Epidermal melanocyte (primary cell): ENCODE data around the gene CTNNA3.

Experiments
- DNase-seq: peaks from one replicate; pipeline ENCODE4 v3.0.0; 2011; ENCODE audit warnings: low spot score; ENCODE audit not compliant: insufficient read length

Gene CTNNA3

GRCh38 chr10:66656499-66656898, 1039.5 kb downstream of the CTNNA3 start:
- no peak for DNase-seq

- DNase-seq = no peak
Observed at GRCh38 chr10:66654861-66655260, 1041.1 kb downstream of the CTNNA3 start.

- no peak for DNase-seq
Observed at GRCh38 chr10:66651308-66652082, 1044.5 kb downstream of the CTNNA3 start.

GRCh38 chr10:66649626-66650025, 1046.4 kb downstream of the CTNNA3 start:
- no peak for DNase-seq

GRCh38 chr10:66642217-66642616, 1053.8 kb downstream of the CTNNA3 start:
- no peak for DNase-seq

GRCh38 chr10:66639371-66639770, 1056.6 kb downstream of the CTNNA3 start:
- DNase-seq = no peak

- DNase-seq = no peak
Observed at GRCh38 chr10:66637273-66638036, 1058.5 kb downstream of the CTNNA3 start.

GRCh38 chr10:66629996-66630395, 1066.0 kb downstream of the CTNNA3 start:
- no peak for DNase-seq

GRCh38 chr10:66627156-66627555, 1068.8 kb downstream of the CTNNA3 start:
- DNase-seq = no peak

- DNase-seq = no peak
Observed at GRCh38 chr10:66625709-66626590, 1070.0 kb downstream of the CTNNA3 start.

- no peak for DNase-seq
Observed at GRCh38 chr10:66622050-66622449, 1073.9 kb downstream of the CTNNA3 start.

- no peak for DNase-seq
Observed at GRCh38 chr10:66604195-66604594, 1091.8 kb downstream of the CTNNA3 start.

- DNase-seq = no peak
Observed at GRCh38 chr10:66591865-66592264, 1104.1 kb downstream of the CTNNA3 start.

GRCh38 chr10:66587680-66588050, 1108.3 kb downstream of the CTNNA3 start:
- DNase-seq = no peak

GRCh38 chr10:66586897-66587679, 1108.9 kb downstream of the CTNNA3 start:
- no peak for DNase-seq

GRCh38 chr10:66586073-66586472, 1109.9 kb downstream of the CTNNA3 start:
- no peak for DNase-seq

GRCh38 chr10:66575251-66575855, 1120.6 kb downstream of the CTNNA3 start:
- no peak for DNase-seq

GRCh38 chr10:66572700-66573099, 1123.3 kb downstream of the CTNNA3 start:
- no peak for DNase-seq

GRCh38 chr10:66565999-66566398, 1130.0 kb downstream of the CTNNA3 start:
- DNase-seq = no peak

- no peak for DNase-seq
Observed at GRCh38 chr10:66564287-66564686, 1131.7 kb downstream of the CTNNA3 start.

- no peak for DNase-seq
Observed at GRCh38 chr10:66555061-66555460, 1140.9 kb downstream of the CTNNA3 start.
